ENCODE results near the gene CLSTN2.

DNA sequence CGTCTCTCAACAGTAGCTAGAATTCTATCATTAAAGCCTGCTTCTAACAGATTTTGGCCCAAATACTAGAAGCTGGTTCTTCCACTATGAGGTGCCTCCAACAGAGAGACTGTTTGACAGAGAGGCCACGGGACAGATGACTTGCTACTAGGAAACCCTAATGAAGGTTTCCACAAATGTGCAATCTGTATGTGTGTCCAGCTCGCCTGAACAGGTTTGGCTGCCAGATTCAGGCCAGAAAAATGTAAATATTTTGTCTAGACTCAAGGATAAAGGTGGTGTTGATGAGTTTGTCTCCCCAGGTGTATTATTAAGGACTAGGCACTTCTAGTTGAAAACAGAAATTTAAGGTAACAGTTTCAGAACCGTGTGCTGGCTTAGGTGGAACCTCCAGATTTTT lies 651.3 kb downstream of the CLSTN2 start:
- TF ChIP-seq, protein P1, sequence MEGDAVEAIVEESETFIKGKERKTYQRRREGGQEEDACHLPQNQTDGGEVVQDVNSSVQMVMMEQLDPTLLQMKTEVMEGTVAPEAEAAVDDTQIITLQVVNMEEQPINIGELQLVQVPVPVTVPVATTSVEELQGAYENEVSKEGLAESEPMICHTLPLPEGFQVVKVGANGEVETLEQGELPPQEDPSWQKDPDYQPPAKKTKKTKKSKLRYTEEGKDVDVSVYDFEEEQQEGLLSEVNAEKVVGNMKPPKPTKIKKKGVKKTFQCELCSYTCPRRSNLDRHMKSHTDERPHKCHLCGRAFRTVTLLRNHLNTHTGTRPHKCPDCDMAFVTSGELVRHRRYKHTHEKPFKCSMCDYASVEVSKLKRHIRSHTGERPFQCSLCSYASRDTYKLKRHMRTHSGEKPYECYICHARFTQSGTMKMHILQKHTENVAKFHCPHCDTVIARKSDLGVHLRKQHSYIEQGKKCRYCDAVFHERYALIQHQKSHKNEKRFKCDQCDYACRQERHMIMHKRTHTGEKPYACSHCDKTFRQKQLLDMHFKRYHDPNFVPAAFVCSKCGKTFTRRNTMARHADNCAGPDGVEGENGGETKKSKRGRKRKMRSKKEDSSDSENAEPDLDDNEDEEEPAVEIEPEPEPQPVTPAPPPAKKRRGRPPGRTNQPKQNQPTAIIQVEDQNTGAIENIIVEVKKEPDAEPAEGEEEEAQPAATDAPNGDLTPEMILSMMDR (IDR thresholded peaks at IDR 0.05) = no peak
- no peak for TF ChIP-seq POLR2A (IDR thresholded peaks at IDR 0.05)
